GM19351 (cell line): ENCODE results near the gene PITPNC1.
"Not testable (repeated sequence)": the region's sequence is repeated elsewhere in the genome, so short reads cannot be mapped to it uniquely, and the experiment has no call there.

ENCODE experiments used
- ATAC-seq: cut with Tn5 transposase; IDR thresholded peaks from one replicate; pipeline ENCODE4 v1.9.1; 2021; ENCODE audit warnings: mild to moderate bottlenecking, moderate library complexity; ENCODE audit not compliant: unreplicated experiment

PITPNC1 gene

GRCh38 chr17:67605256-67605912, 228.3 kb downstream of the PITPNC1 start:
- ATAC-seq = no peak

GRCh38 chr17:67606471-67606870, 229.4 kb downstream of the PITPNC1 start:
- no peak for ATAC-seq

GRCh38 chr17:67606896-67607604, 230.0 kb downstream of the PITPNC1 start:
- no peak for ATAC-seq

GRCh38 chr17:67610061-67610460, 233.0 kb downstream of the PITPNC1 start:
- ATAC-seq = no peak

- ATAC-seq = no peak
Measured at GRCh38 chr17:67613961-67614360, 236.9 kb downstream of the PITPNC1 start.

- no peak for ATAC-seq
Measured at GRCh38 chr17:67615011-67615561, 238.0 kb downstream of the PITPNC1 start.

- ATAC-seq = no peak
Measured at GRCh38 chr17:67615736-67616135, 238.7 kb downstream of the PITPNC1 start.

GRCh38 chr17:67617304-67617899, 240.3 kb downstream of the PITPNC1 start:
- ATAC-seq = no peak

GRCh38 chr17:67619555-67619954, 242.5 kb downstream of the PITPNC1 start:
- ATAC-seq = no peak

- ATAC-seq = no peak
Measured at GRCh38 chr17:67620088-67620487, 243.0 kb downstream of the PITPNC1 start.

- ATAC-seq = no peak
Measured at GRCh38 chr17:67620636-67621035, 243.6 kb downstream of the PITPNC1 start.

- ATAC-seq = no peak
Measured at GRCh38 chr17:67623767-67624166, 246.7 kb downstream of the PITPNC1 start.

GRCh38 chr17:67624886-67625656, 248.0 kb downstream of the PITPNC1 start:
- no peak for ATAC-seq

GRCh38 chr17:67625971-67626370, 248.9 kb downstream of the PITPNC1 start:
- ATAC-seq = no peak

- ATAC-seq = no peak
Measured at GRCh38 chr17:67628580-67629013, 251.5 kb downstream of the PITPNC1 start.

GRCh38 chr17:67629971-67630320, 252.9 kb downstream of the PITPNC1 start:
- ATAC-seq = no peak

GRCh38 chr17:67630836-67631235, 253.8 kb downstream of the PITPNC1 start:
- not testable (repeated sequence) for ATAC-seq

- no peak for ATAC-seq
Measured at GRCh38 chr17:67632141-67632540, 255.1 kb downstream of the PITPNC1 start.

- ATAC-seq = no peak
Measured at GRCh38 chr17:67633751-67634211, 256.7 kb downstream of the PITPNC1 start.

- no peak for ATAC-seq
Measured at GRCh38 chr17:67635681-67636080, 258.6 kb downstream of the PITPNC1 start.

GRCh38 chr17:67636312-67636711, 259.2 kb downstream of the PITPNC1 start:
- ATAC-seq = no peak
